AG04449 (cell line): ENCODE results near the gene SYPL2.
A peak's percentile ranks its signal among the peaks of the same experiment; 100 is the strongest.

ENCODE experiments used
- CTCF ChIA-PET: fragments of 350-600 bp; formaldehyde crosslinking; extraction: SDS; loops from one replicate; lab custom pipeline; 2021; ENCODE audit warnings: antibody characterized with exemption; lab: Yijun Ruan, JAX
- POLR2A ChIA-PET: fragments of 400-600, 350-600 bp; formaldehyde crosslinking; extraction: SDS; loops from one replicate; lab custom pipeline; 2020; ENCODE audit warnings: antibody characterized with exemption, inconsistent platforms; lab: Yijun Ruan, JAX
- DNase-seq: peaks from one replicate; pipeline ENCODE4 v3.0.0-alpha.2; 2010; ENCODE audit warnings: low read depth, low spot score
- H3K4me3 ChIP-seq: 2 replicates; pipeline ENCODE4 v1.5.1; 2011; ENCODE audit warnings: low read depth, mild to moderate bottlenecking, control low read depth, low read length
- TF ChIP-seq, protein P1 (sequence below): IDR thresholded peaks from one replicate; pipeline ENCODE4 v1.5.1; 2011; ENCODE audit warnings: mild to moderate bottlenecking, moderate library complexity, low read length, control low read depth, inconsistent platforms; ENCODE audit not compliant: insufficient read depth; ENCODE audit errors: missing control alignments

The SYPL2 gene

DNA sequence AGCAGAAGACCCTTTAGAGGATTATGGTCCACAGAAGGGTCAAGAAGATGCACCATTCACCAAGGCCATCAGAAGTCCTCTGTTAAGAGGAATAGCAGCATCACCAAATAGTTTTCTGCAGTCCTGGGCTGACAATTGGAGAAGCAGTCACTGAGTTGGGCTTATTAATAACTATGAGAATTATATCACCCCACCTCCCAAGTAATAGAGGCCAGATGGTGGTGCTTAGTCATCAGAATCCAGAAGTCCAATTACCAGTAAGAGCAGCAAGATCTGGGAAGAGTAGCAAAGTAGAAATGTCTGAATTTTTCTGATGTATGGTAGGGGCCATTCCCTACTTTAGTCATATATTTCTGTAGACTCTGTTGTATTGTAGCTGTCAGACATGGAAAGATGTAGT, 34.0 kb upstream of the SYPL2 start:
- H3K4me3 ChIP-seq, result no peak overlapping the region
- TF ChIP-seq, protein P1, sequence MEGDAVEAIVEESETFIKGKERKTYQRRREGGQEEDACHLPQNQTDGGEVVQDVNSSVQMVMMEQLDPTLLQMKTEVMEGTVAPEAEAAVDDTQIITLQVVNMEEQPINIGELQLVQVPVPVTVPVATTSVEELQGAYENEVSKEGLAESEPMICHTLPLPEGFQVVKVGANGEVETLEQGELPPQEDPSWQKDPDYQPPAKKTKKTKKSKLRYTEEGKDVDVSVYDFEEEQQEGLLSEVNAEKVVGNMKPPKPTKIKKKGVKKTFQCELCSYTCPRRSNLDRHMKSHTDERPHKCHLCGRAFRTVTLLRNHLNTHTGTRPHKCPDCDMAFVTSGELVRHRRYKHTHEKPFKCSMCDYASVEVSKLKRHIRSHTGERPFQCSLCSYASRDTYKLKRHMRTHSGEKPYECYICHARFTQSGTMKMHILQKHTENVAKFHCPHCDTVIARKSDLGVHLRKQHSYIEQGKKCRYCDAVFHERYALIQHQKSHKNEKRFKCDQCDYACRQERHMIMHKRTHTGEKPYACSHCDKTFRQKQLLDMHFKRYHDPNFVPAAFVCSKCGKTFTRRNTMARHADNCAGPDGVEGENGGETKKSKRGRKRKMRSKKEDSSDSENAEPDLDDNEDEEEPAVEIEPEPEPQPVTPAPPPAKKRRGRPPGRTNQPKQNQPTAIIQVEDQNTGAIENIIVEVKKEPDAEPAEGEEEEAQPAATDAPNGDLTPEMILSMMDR, result no peak
- ChIA-PET CTCF (interaction anchor here (0.9 to 9.3 kb wide), 3 partner anchors 59 to 100 kb away, joined by 5 to 86 read pairs (median 6); partner anchors contain the start of gene CYB561D1), POLR2A (no interaction called here)
- peak; percentile 37 for DNase-seq

DNA sequence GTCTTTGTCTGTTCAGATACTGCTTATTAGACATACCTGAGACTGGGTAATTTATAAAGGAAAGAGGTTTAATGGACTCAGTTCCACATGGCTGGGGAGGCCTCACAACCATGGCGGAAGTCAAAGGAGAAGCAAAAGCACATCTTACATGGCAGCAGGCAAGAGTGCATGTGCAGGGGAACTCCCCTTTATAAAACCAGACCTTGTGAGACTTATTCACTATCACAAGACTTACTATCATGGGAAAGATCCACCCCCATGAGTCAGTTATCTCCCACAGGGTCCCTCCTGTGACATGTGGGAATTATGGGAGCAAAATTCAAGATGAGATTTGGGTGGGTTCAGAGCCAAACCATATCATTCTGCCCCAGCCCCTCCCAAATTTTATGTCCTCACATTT, 33.0 kb upstream of the SYPL2 start:
- no peak for DNase-seq
- ChIA-PET POLR2A (no interaction called here), CTCF (interaction anchor here (0.9 to 1.2 kb wide), 2 partner anchors 99 kb away, joined by 5 to 9 read pairs; no protein-coding TSS in a partner anchor)
- TF ChIP-seq, protein P1, result no peak
- H3K4me3 ChIP-seq, result no peak overlapping the region

DNA sequence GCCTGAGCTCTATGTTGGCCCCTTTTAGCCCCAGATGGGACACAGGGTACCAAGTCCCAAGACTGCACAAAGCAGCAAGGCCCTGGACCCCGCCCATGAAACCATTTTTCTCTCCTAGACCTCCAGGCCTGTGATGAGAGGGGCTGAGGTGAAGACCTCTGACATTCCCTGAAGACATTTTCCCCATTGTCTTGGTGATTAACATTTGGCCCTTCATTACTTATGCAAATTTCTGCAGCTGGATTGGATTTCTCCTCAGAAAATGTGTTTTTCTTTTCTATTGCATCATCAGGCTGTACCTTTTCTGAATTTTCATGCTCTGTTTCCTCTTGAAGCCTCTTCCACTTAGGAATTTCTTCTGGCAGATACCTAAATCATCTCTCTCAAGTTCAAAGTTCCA, 31.9 kb upstream of the SYPL2 start:
- ChIA-PET POLR2A (no interaction called here), CTCF (interaction anchor here (1.2 kb wide), 1 partner anchor 98 kb away, joined by 9 read pairs; no protein-coding TSS in a partner anchor)
- DNase-seq, result no peak
- no peak overlapping the region for H3K4me3 ChIP-seq
- TF ChIP-seq, protein P1, result no peak

DNA sequence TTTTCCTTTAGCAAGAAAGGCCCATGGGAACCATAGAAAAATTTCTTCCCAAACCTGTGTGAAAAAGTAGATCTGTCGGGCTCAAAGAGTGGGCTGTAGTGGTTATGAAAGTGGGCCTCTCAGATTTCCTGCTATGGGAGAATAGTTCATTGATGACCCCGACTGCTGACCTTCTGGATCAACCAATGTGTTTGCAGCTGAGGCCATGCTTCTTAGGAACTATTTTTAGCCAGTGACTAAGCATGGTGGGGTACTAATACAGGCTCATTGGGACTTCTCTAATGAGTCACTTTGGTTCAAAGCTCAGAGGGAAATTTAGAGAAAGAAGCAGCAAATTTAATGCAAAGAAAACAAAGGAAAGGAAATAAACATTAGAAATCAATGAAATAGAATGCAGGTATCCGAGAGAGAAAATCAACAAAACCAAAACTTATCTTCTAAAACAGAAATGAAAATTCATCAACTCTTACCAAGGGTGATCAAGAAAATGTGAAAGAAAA, 27.5 kb upstream of the SYPL2 start:
- TF ChIP-seq, protein P1, result no peak
- no peak overlapping the region for H3K4me3 ChIP-seq
- POLR2A ChIA-PET, result interaction anchor here (0.6 to 0.8 kb wide), 2 partner anchors 198 to 363 kb away, joined by 3 read pairs; partner anchors contain the start of gene TAF13
- DNase-seq, result peak; percentile 83
- CTCF ChIA-PET, result interaction anchor here (1.5 kb wide), 2 partner anchors 53 to 93 kb away, joined by 4 to 9 read pairs; no protein-coding TSS in a partner anchor

DNA sequence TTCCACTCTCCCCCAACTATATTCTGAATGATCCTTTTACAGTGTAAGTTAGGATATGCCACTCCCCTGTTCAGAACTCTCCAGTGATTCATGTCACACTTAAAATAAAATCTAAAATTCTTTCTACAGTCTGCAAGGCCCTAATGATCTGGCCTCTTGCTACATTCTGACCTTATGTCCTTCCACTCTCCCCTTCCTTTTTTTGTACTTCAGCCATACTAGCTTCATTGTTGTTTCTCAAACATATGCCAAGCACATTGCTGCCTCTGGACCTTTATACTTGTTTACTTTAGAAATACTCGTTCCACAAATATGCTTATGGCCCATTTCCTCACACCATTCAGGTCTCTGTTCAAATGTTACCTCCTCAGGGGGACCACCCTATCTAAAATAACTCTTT, 25.3 kb upstream of the SYPL2 start:
- POLR2A ChIA-PET, result no interaction called here
- peak; percentile 19 for DNase-seq

DNA sequence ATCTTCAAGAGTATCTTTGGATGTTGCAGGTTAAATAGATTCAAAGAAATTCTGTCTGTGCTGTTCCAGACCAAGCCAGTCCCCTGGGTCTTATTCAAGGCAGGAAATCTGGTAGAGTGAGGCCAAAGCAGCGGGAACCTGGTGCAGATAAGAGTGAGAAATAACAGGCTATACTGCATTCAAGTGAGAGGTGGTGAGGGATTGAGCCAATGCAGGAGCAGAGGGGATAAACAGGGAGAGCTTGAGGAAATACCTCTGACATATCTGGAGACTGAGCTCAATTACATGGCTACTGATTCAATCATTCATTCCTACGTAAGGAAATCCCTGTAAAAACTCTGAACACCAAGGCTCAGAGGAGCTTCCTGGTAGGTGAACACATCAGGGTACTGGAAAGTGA, 22.9 kb upstream of the SYPL2 start:
- TF ChIP-seq, protein P1, result no peak
- H3K4me3 ChIP-seq, result no peak overlapping the region
- no peak for DNase-seq
- ChIA-PET CTCF (interaction anchor here (1.0 kb wide), 1 partner anchor 47 kb away, joined by 3 read pairs; no protein-coding TSS in a partner anchor), POLR2A (no interaction called here)

More for the DNA sequence above, 25.3 kb upstream of the SYPL2 start:
- CTCF ChIA-PET, result interaction anchor here (1.1 to 1.4 kb wide), 2 partner anchors 48 to 92 kb away, joined by 4 read pairs; no protein-coding TSS in a partner anchor
- TF ChIP-seq, protein P1, result no peak
- no peak overlapping the region for H3K4me3 ChIP-seq
